Activated CD4-positive, alpha-beta T cell treated with anti-CD3 and anti-CD28 coated beads, Interleukin-2, amount 50 U/mL, for 16 hours (primary cell): ENCODE results near the gene KIF21B.

ENCODE experiments used
- DNase-seq: peaks from one replicate; pipeline ENCODE4 v3.0.0-alpha.2; 2020

The KIF21B gene

GRCh38 chr1:200989337-200989736 lies 34.2 kb downstream of the KIF21B start:
- no peak for DNase-seq

GRCh38 chr1:200988693-200989092 lies 34.8 kb downstream of the KIF21B start:
- no peak for DNase-seq

GRCh38 chr1:200985481-200985880 lies 38.0 kb downstream of the KIF21B start:
- DNase-seq = no peak

GRCh38 chr1:200983035-200983561 lies 40.4 kb downstream of the KIF21B start:
- DNase-seq = no peak

GRCh38 chr1:200982071-200982945 lies 41.2 kb downstream of the KIF21B start:
- no peak for DNase-seq

GRCh38 chr1:200981278-200981677 lies 42.2 kb downstream of the KIF21B start:
- no peak for DNase-seq

- DNase-seq = no peak
Measured at GRCh38 chr1:200980873-200981272, 42.6 kb downstream of the KIF21B start.

- DNase-seq = no peak
Measured at GRCh38 chr1:200980452-200980772, 43.1 kb downstream of the KIF21B start.

GRCh38 chr1:200979574-200980451 lies 43.7 kb downstream of the KIF21B start:
- DNase-seq = peak; percentile 65

- DNase-seq = no peak
Measured at GRCh38 chr1:200977071-200977754, 46.3 kb downstream of the KIF21B start.

- no peak for DNase-seq
Measured at GRCh38 chr1:200976634-200977033, 46.9 kb downstream of the KIF21B start.

GRCh38 chr1:200975458-200975857 lies 48.1 kb downstream of the KIF21B start:
- no peak for DNase-seq

GRCh38 chr1:200974711-200975110 lies 48.8 kb downstream of the KIF21B start:
- no peak for DNase-seq

GRCh38 chr1:200973937-200974657 lies 49.4 kb downstream of the KIF21B start:
- no peak for DNase-seq

- no peak for DNase-seq
Measured at GRCh38 chr1:200972985-200973742, 50.4 kb downstream of the KIF21B start.

- peak; percentile 49 for DNase-seq
Measured at GRCh38 chr1:200971955-200972711, 51.4 kb downstream of the KIF21B start.

- no peak for DNase-seq
Measured at GRCh38 chr1:200971428-200971903, 52.0 kb downstream of the KIF21B start.

GRCh38 chr1:200970771-200971427 lies 52.6 kb downstream of the KIF21B start:
- no peak for DNase-seq

GRCh38 chr1:200969726-200970561 lies 53.6 kb downstream of the KIF21B start:
- DNase-seq = peak; percentile 10
